Tibial nerve (tissue), 3 donors: ENCODE results near the gene LCN2.

ENCODE experiments used
- POLR2A ChIP-seq, 2 donors: fragments of 450-650 bp; IDR thresholded peaks; one replicate each; pipeline ENCODE4 v1.6.1; 2017; ENCODE audit warnings: antibody characterized with exemption in 2 of 2, mild to moderate bottlenecking in 2 of 2, moderate library complexity in 2 of 2
- TF ChIP-seq, protein P1 (sequence below), 5 experiments: fragments of 200-600 bp in 3 of 5; fragments of 450-650 bp in 2 of 5; sonication (generic) in 3 of 5; IDR thresholded peaks; one replicate each; pipeline ENCODE4 v1.5.1; 2016 to 2019; ENCODE audit warnings: antibody characterized with exemption in 5 of 5, mild to moderate bottlenecking in 3 of 5, moderate library complexity in 2 of 5

DNA sequence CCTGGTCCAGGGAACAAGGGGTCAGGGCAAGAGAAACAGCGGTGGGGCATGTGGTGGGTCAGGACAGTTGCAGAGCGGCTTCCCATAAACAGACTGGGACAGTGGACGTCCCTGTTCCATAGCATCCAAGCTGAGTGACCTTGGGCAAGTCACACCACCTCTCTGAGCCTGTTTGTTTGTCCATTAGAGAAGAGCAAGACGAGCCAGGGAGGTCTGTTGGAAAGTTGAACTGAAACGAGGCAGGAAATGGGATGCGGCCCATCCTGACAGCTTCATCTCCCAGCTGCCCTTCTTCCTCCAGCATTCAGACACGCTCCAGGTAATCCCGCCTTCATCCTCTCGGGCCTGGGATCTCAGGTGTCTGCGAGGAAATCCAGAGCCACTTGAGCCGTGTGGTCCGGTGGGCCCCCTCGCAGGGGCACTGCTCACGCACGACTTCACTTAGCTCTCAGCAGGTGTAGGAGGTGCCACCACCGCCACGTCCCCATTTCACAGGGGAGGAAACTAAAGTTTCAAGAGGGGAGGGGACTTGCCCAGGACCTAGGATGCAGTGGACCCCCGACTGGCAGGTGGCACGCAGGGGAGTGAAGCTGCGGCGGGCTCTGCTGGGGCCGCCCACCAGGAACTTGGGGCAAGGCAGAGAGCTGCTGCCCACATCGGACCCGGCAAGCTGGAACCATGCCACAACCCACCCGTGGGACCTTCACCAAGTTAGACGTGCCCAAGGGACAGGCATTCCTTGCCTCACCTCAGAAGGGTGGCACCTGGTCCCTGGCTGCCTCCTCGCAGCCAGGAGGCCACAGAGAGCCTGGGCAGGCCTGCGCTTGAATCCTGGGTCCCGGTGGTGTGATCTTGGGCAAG, 34.7 kb upstream of the LCN2 start:
- no peak for TF ChIP-seq POLR2A (IDR thresholded peaks at IDR 0.05)
- TF ChIP-seq, protein P1, sequence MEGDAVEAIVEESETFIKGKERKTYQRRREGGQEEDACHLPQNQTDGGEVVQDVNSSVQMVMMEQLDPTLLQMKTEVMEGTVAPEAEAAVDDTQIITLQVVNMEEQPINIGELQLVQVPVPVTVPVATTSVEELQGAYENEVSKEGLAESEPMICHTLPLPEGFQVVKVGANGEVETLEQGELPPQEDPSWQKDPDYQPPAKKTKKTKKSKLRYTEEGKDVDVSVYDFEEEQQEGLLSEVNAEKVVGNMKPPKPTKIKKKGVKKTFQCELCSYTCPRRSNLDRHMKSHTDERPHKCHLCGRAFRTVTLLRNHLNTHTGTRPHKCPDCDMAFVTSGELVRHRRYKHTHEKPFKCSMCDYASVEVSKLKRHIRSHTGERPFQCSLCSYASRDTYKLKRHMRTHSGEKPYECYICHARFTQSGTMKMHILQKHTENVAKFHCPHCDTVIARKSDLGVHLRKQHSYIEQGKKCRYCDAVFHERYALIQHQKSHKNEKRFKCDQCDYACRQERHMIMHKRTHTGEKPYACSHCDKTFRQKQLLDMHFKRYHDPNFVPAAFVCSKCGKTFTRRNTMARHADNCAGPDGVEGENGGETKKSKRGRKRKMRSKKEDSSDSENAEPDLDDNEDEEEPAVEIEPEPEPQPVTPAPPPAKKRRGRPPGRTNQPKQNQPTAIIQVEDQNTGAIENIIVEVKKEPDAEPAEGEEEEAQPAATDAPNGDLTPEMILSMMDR (IDR thresholded peaks at IDR 0.05): no peak
